A549 (cell line): ENCODE data around the gene KRT79. TPM values are rescaled to one million over a fixed set of nuclear protein-coding genes. Genes with fewer than 3 reads are reported as not detected.

Experiments used
- ATAC-seq, 2 experiments: fragments of 200-7000 bp in 1 of 2; fragments of >200 bp in 1 of 2; cut with Nextera tagmentation in 1 of 2; cut with Tn5 transposase in 1 of 2; 3 replicates each; pipeline versions ENCODE4 v1.8.0 to v1.9.1; 2018 to 2020; ENCODE audit warnings: mild to moderate bottlenecking in 1 of 2, moderate library complexity in 1 of 2
- CTCF ChIA-PET: fragments of 300-600 bp; sonication (Branson Sonifier 250); formaldehyde crosslinking; extraction: SDS; loops from one replicate; lab custom pipeline; 2021; ENCODE audit warnings: antibody characterized with exemption, inconsistent platforms; lab: Yijun Ruan, JAX
- POLR2A ChIA-PET: fragments of 350-600 bp; formaldehyde crosslinking; extraction: SDS; loops from one replicate; lab custom pipeline; 2021; ENCODE audit warnings: antibody characterized with exemption, inconsistent platforms; lab: Yijun Ruan, JAX
- DNase-seq, 2 experiments: peaks; one replicate each; pipeline versions ENCODE4 v3.0.0 to v3.0.0-alpha.2; 2011 to 2016; ENCODE audit warnings: low read depth in 1 of 2, low spot score in 1 of 2
- FAIRE-seq: peaks from 2 replicates; lab custom pipeline; 2011; peaks lifted over from hg19 to GRCh38; lab: Jason Lieb, UNC
- H3K27ac ChIP-seq, 2 experiments: fragments of >200 bp; sonication (Bioruptor Twin); formaldehyde crosslinking; 3 replicates each; pipeline ENCODE4 v1.5.1; 2016 to 2017
- H3K4me1 ChIP-seq: fragments of >200 bp; sonication (Bioruptor Twin); formaldehyde crosslinking; 3 replicates; pipeline ENCODE4 v1.6.1; 2016
- H3K4me2 ChIP-seq: fragments of >200 bp; sonication (Bioruptor Twin); formaldehyde crosslinking; 3 replicates; pipeline ENCODE4 v1.6.1; 2016
- H3K4me3 ChIP-seq: fragments of >200 bp; sonication (Bioruptor Twin); formaldehyde crosslinking; 3 replicates; pipeline ENCODE4 v1.5.1; 2016
- H3K9me3 ChIP-seq: fragments of >200 bp; sonication (Bioruptor Twin); formaldehyde crosslinking; 3 replicates; pipeline ENCODE4 v1.6.1; 2016
- CBX8 ChIP-seq: fragments of 200-600 bp; sonication (generic); IDR thresholded peaks from 2 replicates; pipeline ENCODE4 v1.6.1; 2016
- CHD4 ChIP-seq: fragments of 200-600 bp; sonication (generic); IDR thresholded peaks from 2 replicates; pipeline ENCODE4 v1.6.1; 2016; ENCODE audit warnings: antibody characterized with exemption, mild to moderate bottlenecking, borderline replicate concordance
- E2F6 ChIP-seq: IDR thresholded peaks from 2 replicates; pipeline ENCODE4 v1.6.1; 2012; ENCODE audit warnings: low read depth, borderline replicate concordance
- EHMT2 ChIP-seq: fragments of 200-600 bp; sonication (generic); IDR thresholded peaks from 2 replicates; pipeline ENCODE4 v1.6.1; 2016; ENCODE audit warnings: antibody characterized with exemption, low read depth, mild to moderate bottlenecking, moderate library complexity
- EP300 ChIP-seq, 2 experiments: fragments of >200 bp; sonication (Bioruptor Twin); formaldehyde crosslinking; IDR thresholded peaks; 2 replicates in 1 of 2; 3 replicates in 1 of 2; pipeline ENCODE4 v1.6.1; 2016 to 2017
- ESRRA ChIP-seq: fragments of 150-350 bp; IDR thresholded peaks from 2 replicates; pipeline ENCODE4 v1.6.1; 2014; ENCODE audit warnings: mild to moderate bottlenecking, low read length, borderline replicate concordance
- GATA3 ChIP-seq: IDR thresholded peaks from 2 replicates; pipeline ENCODE4 v1.6.1; 2012; ENCODE audit warnings: borderline replicate concordance
- HMGXB4 ChIP-seq: fragments of 250-450 bp; sonication (Bioruptor Pico); IDR thresholded peaks from 2 replicates; pipeline ENCODE4 v1.5.0; 2021; ENCODE audit warnings: mild to moderate bottlenecking, moderate library complexity, borderline replicate concordance
- HOXB13 ChIP-seq: fragments of 250-450 bp; sonication (Bioruptor Pico); IDR thresholded peaks from 2 replicates; pipeline ENCODE4 v1.5.0; 2020; ENCODE audit warnings: low read depth, mild to moderate bottlenecking, moderate library complexity
- HOXB5 ChIP-seq: fragments of 250-450 bp; sonication (Bioruptor Pico); IDR thresholded peaks from 2 replicates; pipeline ENCODE4 v1.5.0; 2020; ENCODE audit warnings: mild to moderate bottlenecking, moderate library complexity
- JUN ChIP-seq, 2 experiments: fragments of >200 bp; sonication (Bioruptor Twin); formaldehyde crosslinking; IDR thresholded peaks; 2 replicates in 1 of 2; 3 replicates in 1 of 2; pipeline ENCODE4 v1.6.1; 2016 to 2017
- KDM1A ChIP-seq: fragments of 200-600 bp; sonication (generic); IDR thresholded peaks from 2 replicates; pipeline ENCODE4 v1.6.1; 2016; ENCODE audit warnings: low read depth, mild to moderate bottlenecking
- KDM5A ChIP-seq: fragments of 200-600 bp; sonication (generic); IDR thresholded peaks from 2 replicates; pipeline ENCODE4 v1.6.1; 2016; ENCODE audit warnings: antibody characterized with exemption, mild to moderate bottlenecking
- MAZ ChIP-seq: fragments of 150-350 bp; IDR thresholded peaks from 2 replicates; pipeline ENCODE4 v1.6.1; 2014; ENCODE audit warnings: antibody characterized with exemption, low read depth, low read length, borderline replicate concordance
- NPAS2 ChIP-seq: fragments of 250-450 bp; sonication (Bioruptor Pico); IDR thresholded peaks from 2 replicates; pipeline ENCODE4 v1.8.0; 2022; ENCODE audit warnings: mild to moderate bottlenecking, moderate library complexity, borderline replicate concordance
- RAD21 ChIP-seq, 2 experiments: fragments of >200 bp in 1 of 2; sonication (Bioruptor Twin) in 1 of 2; formaldehyde crosslinking in 1 of 2; IDR thresholded peaks in 1 of 2; conservative IDR thresholded peaks in 1 of 2; 2 replicates in 1 of 2; 3 replicates in 1 of 2; pipeline ENCODE4 v1.6.1; 2012 to 2018; ENCODE audit warnings: inconsistent platforms in 1 of 2
- RFX5 ChIP-seq: fragments of 450-650 bp; IDR thresholded peaks from 2 replicates; pipeline ENCODE4 v1.7.1; 2014; ENCODE audit warnings: antibody characterized with exemption, mild to moderate bottlenecking, moderate library complexity
- SMC3 ChIP-seq: fragments of >200 bp; sonication (Bioruptor Twin); formaldehyde crosslinking; IDR thresholded peaks from 3 replicates; pipeline ENCODE4 v1.6.1; 2018; ENCODE audit warnings: inconsistent platforms
- ZC3H11A ChIP-seq: fragments of 450-650 bp; IDR thresholded peaks from 2 replicates; pipeline ENCODE4 v1.6.1; 2014; ENCODE audit warnings: antibody characterized with exemption, mild to moderate bottlenecking
- WGBS: methylation state at CpG from one replicate; pipeline ENCODE4 v1.1.6; 2017; ENCODE audit errors: missing lambda C conversion rate; 5-methylcytosine and 5-hydroxymethylcytosine counted together
- polyA plus RNA-seq, 4 experiments: library from polyadenylated mRNA; depleted of rRNA in 3 of 4; stranded (reverse); fragments of >200 nt; fragmentation: RNase III in 1 of 4; extraction: RNeasy Plus Mini Kit Qiagen cat#74134 plus additional on column Dnase treatment in 1 of 4; gene quantifications; 2 replicates in 3 of 4; 3 replicates in 1 of 4; pipeline ENCODE4 v1.2.3, GENCODE V29; 2011 to 2017
- TF ChIP-seq, protein P1 (sequence below): fragments of >200 bp; sonication (Bioruptor Twin); formaldehyde crosslinking; IDR thresholded peaks from 3 replicates; pipeline ENCODE4 v1.5.1; 2016
- TF ChIP-seq, protein P2 (sequence below): fragments of 150-350 bp; IDR thresholded peaks from 2 replicates; pipeline ENCODE4 v1.6.1; 2014; ENCODE audit warnings: low read depth, mild to moderate bottlenecking, low read length

Gene KRT79
- polyA plus RNA-seq, 2 of the 4 experiments (the other 2 are of a cell fraction): 0.05 TPM; not detected in 1

GRCh38 chr12:52836491-52837412 lies 2.6 kb upstream of the KRT79 start:
- no peak overlapping the region; the same call in 2 of the 3 replicates for H3K4me2 ChIP-seq
- WGBS: 87% methylated on average over 9 of the region's 9 CpGs
- no peak overlapping the region for H3K4me3 ChIP-seq
- TF ChIP-seq RAD21 (conservative IDR thresholded peaks at IDR 0.05 in 1 of 2, IDR thresholded peaks at IDR 0.05 in 1 of 2): no peak
- peaks cover 13% of the 10 kb centered on the region; the same call in 2 of the 3 replicates for H3K4me1 ChIP-seq
- ATAC-seq: peak in 1 of 2 experiments; percentile 14; a peak in 2 of 6 replicates
- POLR2A ChIA-PET: no interaction called here
- H3K9me3 ChIP-seq: no peaks in the 10 kb centered on the region
- DNase-seq: no peak
- H3K27ac ChIP-seq: peak overlapping the region in 1 of 2 experiments; percentile 17; a peak in 1 of 6 replicates
- CTCF ChIA-PET: interaction anchor here (1.3 to 1.5 kb wide), 2 partner anchors 29 to 43 kb away, joined by 4 to 5 read pairs; no protein-coding TSS in a partner anchor
- FAIRE-seq: no peak

- Histone ChIP-seq H3K4me2 (no peak overlapping the region), H3K4me3 (no peak overlapping the region), H3K9me3 (no peaks in the 10 kb centered on the region), H3K27ac (peak overlapping the region in 1 of 2 experiments; percentile 17; a peak in 1 of 6 replicates), H3K4me1 (peaks cover 13% of the 10 kb centered on the region; the same call in 2 of the 3 replicates)
- DNase-seq (no peak), FAIRE-seq (no peak), ATAC-seq (no peak)
- ChIA-PET POLR2A (no interaction called here), CTCF (interaction anchor here (1.1 to 1.5 kb wide), 4 partner anchors 15 to 148 kb away, joined by 3 to 5 read pairs (median 4); no protein-coding TSS in a partner anchor)
- WGBS: 79% methylated on average over 7 of the region's 7 CpGs
- TF ChIP-seq MAZ (no peak), HOXB5 (CRISPR knock-in tag) (no peak)
Observed at GRCh38 chr12:52836042-52836466, 1.9 kb upstream of the KRT79 start.

DNA sequence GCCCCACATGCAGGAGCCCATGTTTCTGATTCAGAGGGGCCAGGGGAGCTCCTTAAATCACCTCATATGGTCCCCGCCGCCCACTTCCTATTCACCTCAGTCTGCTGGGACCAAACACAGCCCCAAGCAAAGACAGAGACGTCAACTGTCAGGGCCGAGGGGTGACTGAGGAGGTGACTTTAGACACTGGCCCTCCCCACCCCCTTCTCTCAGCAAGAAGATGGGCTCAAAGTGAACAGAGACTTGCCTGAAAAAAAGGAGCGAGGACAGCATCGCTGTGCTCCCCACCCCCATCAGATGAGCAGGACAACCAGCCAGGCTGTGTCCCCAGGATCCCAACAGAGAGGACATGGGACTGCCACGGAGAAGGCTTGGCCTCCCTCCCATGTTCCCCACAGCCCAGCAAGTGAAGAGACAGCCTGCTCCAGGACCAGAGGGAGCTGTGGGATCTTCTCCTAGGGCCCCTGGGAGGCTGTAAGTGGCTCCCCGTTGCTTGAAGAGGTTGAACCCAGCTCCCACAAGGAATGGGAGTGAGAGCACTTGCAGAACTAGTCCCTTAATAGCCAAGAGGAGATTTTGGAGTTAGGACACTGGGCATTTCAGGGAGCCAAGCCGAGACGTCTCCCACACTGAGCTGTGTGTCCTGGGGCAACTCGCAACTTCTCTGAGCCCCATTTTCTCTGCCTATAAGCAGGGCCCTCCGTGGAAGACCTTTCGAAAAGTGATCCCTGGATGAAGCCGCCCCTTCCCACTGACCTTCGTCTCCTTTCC lies 1.3 kb upstream of the KRT79 start:
- POLR2A ChIA-PET: no interaction called here
- 81% methylated on average over 15 of the region's 15 CpGs for WGBS
- H3K4me2 ChIP-seq: no peak overlapping the region
- peaks cover 13% of the 10 kb centered on the region; the same call in 2 of the 3 replicates for H3K4me1 ChIP-seq
- H3K27ac ChIP-seq: peak overlapping the region in 1 of 2 experiments; percentile 17; a peak in 1 of 6 replicates
- H3K4me3 ChIP-seq: no peak overlapping the region
- FAIRE-seq (no peak), DNase-seq (no peak), ATAC-seq (no peak)
- no peaks in the 10 kb centered on the region for H3K9me3 ChIP-seq
- CTCF ChIA-PET: interaction anchor here (1.1 to 1.9 kb wide), 6 partner anchors 14 to 148 kb away, joined by 3 to 7 read pairs (median 4); no protein-coding TSS in a partner anchor
- TF ChIP-seq SMC3: no peak
- TF ChIP-seq, protein P1, sequence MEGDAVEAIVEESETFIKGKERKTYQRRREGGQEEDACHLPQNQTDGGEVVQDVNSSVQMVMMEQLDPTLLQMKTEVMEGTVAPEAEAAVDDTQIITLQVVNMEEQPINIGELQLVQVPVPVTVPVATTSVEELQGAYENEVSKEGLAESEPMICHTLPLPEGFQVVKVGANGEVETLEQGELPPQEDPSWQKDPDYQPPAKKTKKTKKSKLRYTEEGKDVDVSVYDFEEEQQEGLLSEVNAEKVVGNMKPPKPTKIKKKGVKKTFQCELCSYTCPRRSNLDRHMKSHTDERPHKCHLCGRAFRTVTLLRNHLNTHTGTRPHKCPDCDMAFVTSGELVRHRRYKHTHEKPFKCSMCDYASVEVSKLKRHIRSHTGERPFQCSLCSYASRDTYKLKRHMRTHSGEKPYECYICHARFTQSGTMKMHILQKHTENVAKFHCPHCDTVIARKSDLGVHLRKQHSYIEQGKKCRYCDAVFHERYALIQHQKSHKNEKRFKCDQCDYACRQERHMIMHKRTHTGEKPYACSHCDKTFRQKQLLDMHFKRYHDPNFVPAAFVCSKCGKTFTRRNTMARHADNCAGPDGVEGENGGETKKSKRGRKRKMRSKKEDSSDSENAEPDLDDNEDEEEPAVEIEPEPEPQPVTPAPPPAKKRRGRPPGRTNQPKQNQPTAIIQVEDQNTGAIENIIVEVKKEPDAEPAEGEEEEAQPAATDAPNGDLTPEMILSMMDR: no peak
- TF ChIP-seq EHMT2: no peak
- TF ChIP-seq ESRRA: no peak
- no peak for TF ChIP-seq RFX5
- TF ChIP-seq GATA3: no peak
- TF ChIP-seq E2F6: no peak
- no peak for TF ChIP-seq ZC3H11A
- no peak for TF ChIP-seq CBX8
- no peak for TF ChIP-seq KDM1A
- no peak for TF ChIP-seq CHD4
- TF ChIP-seq, protein P2, sequence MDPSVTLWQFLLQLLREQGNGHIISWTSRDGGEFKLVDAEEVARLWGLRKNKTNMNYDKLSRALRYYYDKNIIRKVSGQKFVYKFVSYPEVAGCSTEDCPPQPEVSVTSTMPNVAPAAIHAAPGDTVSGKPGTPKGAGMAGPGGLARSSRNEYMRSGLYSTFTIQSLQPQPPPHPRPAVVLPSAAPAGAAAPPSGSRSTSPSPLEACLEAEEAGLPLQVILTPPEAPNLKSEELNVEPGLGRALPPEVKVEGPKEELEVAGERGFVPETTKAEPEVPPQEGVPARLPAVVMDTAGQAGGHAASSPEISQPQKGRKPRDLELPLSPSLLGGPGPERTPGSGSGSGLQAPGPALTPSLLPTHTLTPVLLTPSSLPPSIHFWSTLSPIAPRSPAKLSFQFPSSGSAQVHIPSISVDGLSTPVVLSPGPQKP: no peak
- TF ChIP-seq EP300 (IDR thresholded peaks at IDR 0.05): no peak
- no peak for TF ChIP-seq JUN (IDR thresholded peaks at IDR 0.05)
- no peak for TF ChIP-seq HMGXB4 (CRISPR knock-in tag)
- TF ChIP-seq HOXB13 (CRISPR knock-in tag): no peak
- TF ChIP-seq KDM5A: no peak
- no peak for TF ChIP-seq NPAS2 (CRISPR knock-in tag)
